ENCODE results near the gene ASB15.

DNA sequence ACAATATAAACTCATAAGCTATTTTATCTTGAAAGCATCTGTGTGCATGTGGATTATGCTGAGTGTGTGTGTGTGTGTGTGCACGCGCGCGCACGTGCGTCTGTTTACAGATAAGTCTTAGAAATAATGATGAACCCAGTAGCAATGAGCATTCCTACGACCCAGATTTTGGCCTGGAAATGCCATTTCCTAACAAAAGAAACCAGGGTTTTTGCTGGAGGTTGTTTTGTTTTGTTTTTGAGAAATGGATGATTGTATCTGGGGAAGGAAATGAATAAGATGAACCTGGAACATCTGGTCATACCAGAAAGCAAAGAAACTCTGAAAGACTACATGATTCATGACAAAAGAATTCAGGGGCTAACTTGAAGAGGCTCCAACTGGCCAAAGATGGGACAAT, 31.9 kb downstream of the ASB15 start:
- TF ChIP-seq, protein P1, sequence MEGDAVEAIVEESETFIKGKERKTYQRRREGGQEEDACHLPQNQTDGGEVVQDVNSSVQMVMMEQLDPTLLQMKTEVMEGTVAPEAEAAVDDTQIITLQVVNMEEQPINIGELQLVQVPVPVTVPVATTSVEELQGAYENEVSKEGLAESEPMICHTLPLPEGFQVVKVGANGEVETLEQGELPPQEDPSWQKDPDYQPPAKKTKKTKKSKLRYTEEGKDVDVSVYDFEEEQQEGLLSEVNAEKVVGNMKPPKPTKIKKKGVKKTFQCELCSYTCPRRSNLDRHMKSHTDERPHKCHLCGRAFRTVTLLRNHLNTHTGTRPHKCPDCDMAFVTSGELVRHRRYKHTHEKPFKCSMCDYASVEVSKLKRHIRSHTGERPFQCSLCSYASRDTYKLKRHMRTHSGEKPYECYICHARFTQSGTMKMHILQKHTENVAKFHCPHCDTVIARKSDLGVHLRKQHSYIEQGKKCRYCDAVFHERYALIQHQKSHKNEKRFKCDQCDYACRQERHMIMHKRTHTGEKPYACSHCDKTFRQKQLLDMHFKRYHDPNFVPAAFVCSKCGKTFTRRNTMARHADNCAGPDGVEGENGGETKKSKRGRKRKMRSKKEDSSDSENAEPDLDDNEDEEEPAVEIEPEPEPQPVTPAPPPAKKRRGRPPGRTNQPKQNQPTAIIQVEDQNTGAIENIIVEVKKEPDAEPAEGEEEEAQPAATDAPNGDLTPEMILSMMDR (IDR thresholded peaks at IDR 0.05; ENCODE audit: poor library complexity, severe bottlenecking): no peak
- TF ChIP-seq SMC3 (conservative IDR thresholded peaks at IDR 0.05; ENCODE audit: poor library complexity) (no peak), TAF1 (IDR thresholded peaks at IDR 0.05; ENCODE audit: low read depth) (no peak), POLR2AphosphoS5 (IDR thresholded peaks at IDR 0.05) (no peak), EP300 (conservative IDR thresholded peaks at IDR 0.05; ENCODE audit: poor library complexity, severe bottlenecking) (no peak), EZH2 (IDR thresholded peaks at IDR 0.05; ENCODE audit: borderline replicate concordance, insufficient read depth, low read length, poor library complexity, severe bottlenecking) (no peak), RAD21 (conservative IDR thresholded peaks at IDR 0.05) (no peak)
- TF ChIP-seq, protein P2, sequence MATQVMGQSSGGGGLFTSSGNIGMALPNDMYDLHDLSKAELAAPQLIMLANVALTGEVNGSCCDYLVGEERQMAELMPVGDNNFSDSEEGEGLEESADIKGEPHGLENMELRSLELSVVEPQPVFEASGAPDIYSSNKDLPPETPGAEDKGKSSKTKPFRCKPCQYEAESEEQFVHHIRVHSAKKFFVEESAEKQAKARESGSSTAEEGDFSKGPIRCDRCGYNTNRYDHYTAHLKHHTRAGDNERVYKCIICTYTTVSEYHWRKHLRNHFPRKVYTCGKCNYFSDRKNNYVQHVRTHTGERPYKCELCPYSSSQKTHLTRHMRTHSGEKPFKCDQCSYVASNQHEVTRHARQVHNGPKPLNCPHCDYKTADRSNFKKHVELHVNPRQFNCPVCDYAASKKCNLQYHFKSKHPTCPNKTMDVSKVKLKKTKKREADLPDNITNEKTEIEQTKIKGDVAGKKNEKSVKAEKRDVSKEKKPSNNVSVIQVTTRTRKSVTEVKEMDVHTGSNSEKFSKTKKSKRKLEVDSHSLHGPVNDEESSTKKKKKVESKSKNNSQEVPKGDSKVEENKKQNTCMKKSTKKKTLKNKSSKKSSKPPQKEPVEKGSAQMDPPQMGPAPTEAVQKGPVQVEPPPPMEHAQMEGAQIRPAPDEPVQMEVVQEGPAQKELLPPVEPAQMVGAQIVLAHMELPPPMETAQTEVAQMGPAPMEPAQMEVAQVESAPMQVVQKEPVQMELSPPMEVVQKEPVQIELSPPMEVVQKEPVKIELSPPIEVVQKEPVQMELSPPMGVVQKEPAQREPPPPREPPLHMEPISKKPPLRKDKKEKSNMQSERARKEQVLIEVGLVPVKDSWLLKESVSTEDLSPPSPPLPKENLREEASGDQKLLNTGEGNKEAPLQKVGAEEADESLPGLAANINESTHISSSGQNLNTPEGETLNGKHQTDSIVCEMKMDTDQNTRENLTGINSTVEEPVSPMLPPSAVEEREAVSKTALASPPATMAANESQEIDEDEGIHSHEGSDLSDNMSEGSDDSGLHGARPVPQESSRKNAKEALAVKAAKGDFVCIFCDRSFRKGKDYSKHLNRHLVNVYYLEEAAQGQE (IDR thresholded peaks at IDR 0.05; ENCODE audit: borderline replicate concordance): no peak

Data from neural cell (in vitro differentiated cells).